GM12878 (cell line): ENCODE data around the gene GUCA1A. TPM values are rescaled to one million over a fixed set of nuclear protein-coding genes. Genes with fewer than 3 reads are reported as not detected.

ENCODE experiments used
- ATAC-seq: fragments of 200-7000 bp; cut with Tn5 transposase; 3 replicates; pipeline ENCODE4 v1.9.1; 2020; ENCODE audit warnings: mild to moderate bottlenecking, moderate library complexity
- BruUV-seq: library from RNA; stranded (reverse); fragments of 400-500 nt; replicated peaks from 2 replicates; lab custom pipeline; 2021; lab: Mats Ljungman, UMichigan
- CTCF ChIA-PET: fragments of 300-600 bp; sonication (Branson Sonifier 250); formaldehyde crosslinking; extraction: SDS; loops from one replicate; lab custom pipeline; 2021; ENCODE audit warnings: inconsistent platforms; lab: Yijun Ruan, JAX
- POLR2A ChIA-PET: fragments of 350-600 bp; formaldehyde crosslinking; extraction: SDS; loops from one replicate; lab custom pipeline; 2021; ENCODE audit warnings: inconsistent platforms; lab: Charles Lee
- RAD21 ChIA-PET: fragments of 300-600 bp; sonication (Branson Sonifier 250); formaldehyde crosslinking; loops from one replicate; lab custom pipeline; 2023; ENCODE audit warnings: antibody characterized with exemption; ENCODE audit not compliant: unreplicated experiment; lab: Charles Lee
- SMC1A ChIA-PET: fragments of 300-600 bp; sonication (Branson Sonifier 250); formaldehyde crosslinking; loops from one replicate; lab custom pipeline; 2023; ENCODE audit not compliant: unreplicated experiment, uncharacterized antibody; lab: Charles Lee
- DNase-seq: peaks from one replicate; pipeline ENCODE4 v3.0.0-alpha.2; 2011; ENCODE audit warnings: low read depth, low spot score
- FAIRE-seq: peaks from 3 replicates; lab custom pipeline; 2011; peaks lifted over from hg19 to GRCh38; lab: Jason Lieb, UNC
- H2AFZ ChIP-seq: 2 replicates; pipeline ENCODE4 v1.6.0; 2011; ENCODE audit warnings: low read depth, low read length, control low read depth; ENCODE audit not compliant: control insufficient read depth
- H3K27ac ChIP-seq: 2 replicates; pipeline ENCODE4 v1.5.1; 2011; ENCODE audit warnings: control low read depth; ENCODE audit not compliant: control insufficient read depth, insufficient read depth
- H3K27me3 ChIP-seq, 2 experiments: replicated peaks in 1 of 2; 2 replicates each; pipeline versions ENCODE4 v1.6.0 to v1.6.1; 2011; ENCODE audit warnings: low read length in 1 of 2; ENCODE audit not compliant: control insufficient read depth in 2 of 2, insufficient read depth in 2 of 2
- H3K36me3 ChIP-seq, 2 experiments: 2 replicates each; pipeline ENCODE4 v1.5.1; 2011; ENCODE audit warnings: low read length in 1 of 2; ENCODE audit not compliant: control insufficient read depth in 2 of 2, insufficient read depth in 2 of 2
- H3K4me1 ChIP-seq: 2 replicates; pipeline ENCODE4 v1.6.1; 2011; ENCODE audit warnings: mild to moderate bottlenecking, low read length, moderate library complexity, mixed read lengths; ENCODE audit not compliant: control insufficient read depth, insufficient read depth
- H3K4me2 ChIP-seq: 2 replicates; pipeline ENCODE4 v1.6.0; 2011; ENCODE audit warnings: control low read depth; ENCODE audit not compliant: control insufficient read depth, insufficient read depth
- H3K4me3 ChIP-seq: fragments of 200-600 bp; sonication (generic); 2 replicates; pipeline ENCODE4 v1.5.1; 2016
- H3K79me2 ChIP-seq: 2 replicates; pipeline ENCODE4 v1.6.0; 2011; ENCODE audit warnings: low read length; ENCODE audit not compliant: control insufficient read depth, insufficient read depth
- H3K9ac ChIP-seq: 2 replicates; pipeline ENCODE4 v1.8.0; 2011; ENCODE audit warnings: low read length, control low read depth, mixed read lengths; ENCODE audit not compliant: control insufficient read depth, insufficient read depth
- H3K9me3 ChIP-seq: replicated peaks from 3 replicates; pipeline ENCODE4 v1.5.1; 2011; ENCODE audit warnings: mild to moderate bottlenecking, low read length; ENCODE audit not compliant: control insufficient read depth, insufficient read depth
- H4K20me1 ChIP-seq: 2 replicates; pipeline ENCODE4 v1.6.0; 2011; ENCODE audit not compliant: control insufficient read depth, insufficient read depth
- GATAD2B ChIP-seq: fragments of 450-650 bp; conservative IDR thresholded peaks from 2 replicates; pipeline ENCODE4 v1.6.1; 2017; ENCODE audit warnings: low read depth, mild to moderate bottlenecking, moderate library complexity
- JUNB ChIP-seq: IDR thresholded peaks from 2 replicates; pipeline ENCODE4 v1.6.1; 2016; ENCODE audit warnings: antibody characterized with exemption, mild to moderate bottlenecking
- PML ChIP-seq: IDR thresholded peaks from 2 replicates; pipeline ENCODE4 v1.6.1; 2012; ENCODE audit warnings: low read length, inconsistent platforms
- RFX5 ChIP-seq: IDR thresholded peaks from 2 replicates; pipeline ENCODE4 v1.6.1; 2011; ENCODE audit warnings: low read depth, low read length, improper control_type of control experiment
- SMAD5 ChIP-seq: IDR thresholded peaks from 2 replicates; pipeline ENCODE4 v1.6.1; 2016; ENCODE audit warnings: antibody characterized with exemption, low read depth
- SMC3 ChIP-seq: IDR thresholded peaks from 2 replicates; pipeline ENCODE4 v1.6.1; 2011; ENCODE audit warnings: low read length, improper control_type of control experiment, borderline replicate concordance
- SREBF1 ChIP-seq: IDR thresholded peaks from 2 replicates; pipeline ENCODE4 v1.6.1; 2012; ENCODE audit warnings: mild to moderate bottlenecking, low read length
- TBL1XR1 ChIP-seq: IDR thresholded peaks from 2 replicates; pipeline ENCODE4 v1.6.1; 2012; ENCODE audit warnings: low read depth, low read length, improper control_type of control experiment
- ZNF384 ChIP-seq: IDR thresholded peaks from 2 replicates; pipeline ENCODE4 v1.6.1; 2012; ENCODE audit warnings: low read depth, mild to moderate bottlenecking, low read length, improper control_type of control experiment, borderline replicate concordance
- WGBS: methylation state at CpG from one replicate; pipeline ENCODE4 v1.1.6; 2016; ENCODE audit warnings: low lambda C conversion rate; ENCODE audit not compliant: insufficient replicate concordance, insufficient coverage; ENCODE audit errors: missing lambda C conversion rate; 5-methylcytosine and 5-hydroxymethylcytosine counted together
- in situ Hi-C: fragments of 300-500 bp; cut with MboI; formaldehyde crosslinking; loops from 9 replicates; pipeline ENCODE4 v1.14.3; 2018; ENCODE audit warnings: mixed read lengths
- intact Hi-C: fragments of 100-400 bp; cut with micrococcal nuclease; formaldehyde crosslinking; loops from one replicate; pipeline ENCODE4 v1.14.2; 2022; ENCODE audit not compliant: unreplicated experiment
- polyA plus RNA-seq, 11 experiments: library from polyadenylated mRNA; depleted of rRNA in 4 of 11; unstranded in 6 of 11; stranded (reverse) in 5 of 11; fragments of >200 nt; fragmentation: Nextera tagmentation in 4 of 11; fragmentation: Illumina TruSeq in 1 of 11; extraction: Ambion mirVana in 4 of 11; extraction: Trizol in 1 of 11; gene quantifications; 1 replicate in 1 of 11; 2 replicates in 10 of 11; pipeline versions ENCODE4 v1.2.1 to v1.2.3, GENCODE V29; 2011 to 2016; ENCODE audit warnings: inconsistent platforms in 2 of 11, missing spikeins in 2 of 11, low read depth in 1 of 11
- total RNA-seq, 4 experiments: library from RNA; depleted of rRNA in 3 of 4; stranded (reverse); fragments of >200 nt in 3 of 4; fragmentation: Illumina TruSeq in 1 of 4; extraction: Trizol in 1 of 4; gene quantifications; 2 replicates each; pipeline versions ENCODE4 v1.2.1 to v1.2.3, GENCODE V29; 2013 to 2021
- TF ChIP-seq, protein P1 (sequence below): fragments of 450-650 bp; IDR thresholded peaks from 2 replicates; pipeline ENCODE4 v1.6.1; 2017; ENCODE audit warnings: mild to moderate bottlenecking, moderate library complexity
- TF ChIP-seq, protein P2 (sequence below): IDR thresholded peaks from 2 replicates; pipeline ENCODE4 v1.6.1; 2011; ENCODE audit warnings: mild to moderate bottlenecking, low read depth, low read length, moderate library complexity; ENCODE audit not compliant: insufficient replicate concordance

GUCA1A gene
- total and polyA plus RNA-seq, 10 of the 15 experiments (the other 5 are each of a cell fraction or from before 2014, with no cell fraction given), result not detected

DNA sequence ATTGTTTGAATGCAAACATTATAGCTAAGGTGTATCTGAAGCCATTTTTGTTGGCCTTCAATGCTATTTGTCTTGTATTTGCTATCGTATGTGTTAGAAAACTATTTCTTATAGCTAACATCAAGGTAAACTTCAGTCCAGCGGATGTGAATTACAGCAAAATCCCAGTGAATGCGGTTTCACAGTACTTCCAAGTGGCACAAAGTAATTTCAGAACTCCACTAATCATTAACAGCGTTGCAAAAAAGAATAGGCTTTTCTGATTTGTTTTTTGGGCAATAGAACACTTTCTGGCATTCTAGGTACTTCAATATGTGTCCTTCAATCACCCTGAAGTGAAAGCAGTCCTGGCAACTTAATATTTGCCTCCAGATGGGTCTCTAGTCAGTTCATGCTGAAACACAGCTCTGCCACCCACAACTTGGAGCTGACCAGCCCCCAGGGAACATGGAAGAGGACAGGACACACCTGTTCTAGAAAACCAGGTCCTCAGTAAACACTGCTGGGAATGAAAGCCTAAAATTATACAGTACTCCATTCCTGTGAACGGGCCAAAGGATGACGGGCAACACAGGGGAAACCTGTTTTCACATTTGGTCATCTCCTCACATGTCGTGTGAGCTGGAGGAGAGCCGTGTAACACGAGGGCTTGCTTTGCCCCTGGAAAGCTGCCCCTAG lies 54.1 kb downstream of the GUCA1A start (continued):
- TF ChIP-seq, protein P1, sequence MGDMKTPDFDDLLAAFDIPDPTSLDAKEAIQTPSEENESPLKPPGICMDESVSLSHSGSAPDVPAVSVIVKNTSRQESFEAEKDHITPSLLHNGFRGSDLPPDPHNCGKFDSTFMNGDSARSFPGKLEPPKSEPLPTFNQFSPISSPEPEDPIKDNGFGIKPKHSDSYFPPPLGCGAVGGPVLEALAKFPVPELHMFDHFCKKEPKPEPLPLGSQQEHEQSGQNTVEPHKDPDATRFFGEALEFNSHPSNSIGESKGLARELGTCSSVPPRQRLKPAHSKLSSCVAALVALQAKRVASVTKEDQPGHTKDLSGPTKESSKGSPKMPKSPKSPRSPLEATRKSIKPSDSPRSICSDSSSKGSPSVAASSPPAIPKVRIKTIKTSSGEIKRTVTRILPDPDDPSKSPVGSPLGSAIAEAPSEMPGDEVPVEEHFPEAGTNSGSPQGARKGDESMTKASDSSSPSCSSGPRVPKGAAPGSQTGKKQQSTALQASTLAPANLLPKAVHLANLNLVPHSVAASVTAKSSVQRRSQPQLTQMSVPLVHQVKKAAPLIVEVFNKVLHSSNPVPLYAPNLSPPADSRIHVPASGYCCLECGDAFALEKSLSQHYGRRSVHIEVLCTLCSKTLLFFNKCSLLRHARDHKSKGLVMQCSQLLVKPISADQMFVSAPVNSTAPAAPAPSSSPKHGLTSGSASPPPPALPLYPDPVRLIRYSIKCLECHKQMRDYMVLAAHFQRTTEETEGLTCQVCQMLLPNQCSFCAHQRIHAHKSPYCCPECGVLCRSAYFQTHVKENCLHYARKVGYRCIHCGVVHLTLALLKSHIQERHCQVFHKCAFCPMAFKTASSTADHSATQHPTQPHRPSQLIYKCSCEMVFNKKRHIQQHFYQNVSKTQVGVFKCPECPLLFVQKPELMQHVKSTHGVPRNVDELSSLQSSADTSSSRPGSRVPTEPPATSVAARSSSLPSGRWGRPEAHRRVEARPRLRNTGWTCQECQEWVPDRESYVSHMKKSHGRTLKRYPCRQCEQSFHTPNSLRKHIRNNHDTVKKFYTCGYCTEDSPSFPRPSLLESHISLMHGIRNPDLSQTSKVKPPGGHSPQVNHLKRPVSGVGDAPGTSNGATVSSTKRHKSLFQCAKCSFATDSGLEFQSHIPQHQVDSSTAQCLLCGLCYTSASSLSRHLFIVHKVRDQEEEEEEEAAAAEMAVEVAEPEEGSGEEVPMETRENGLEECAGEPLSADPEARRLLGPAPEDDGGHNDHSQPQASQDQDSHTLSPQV, result no peak
- TF ChIP-seq ZNF384, result no peak
- TF ChIP-seq, all 136 proteins: peak for 0

DNA sequence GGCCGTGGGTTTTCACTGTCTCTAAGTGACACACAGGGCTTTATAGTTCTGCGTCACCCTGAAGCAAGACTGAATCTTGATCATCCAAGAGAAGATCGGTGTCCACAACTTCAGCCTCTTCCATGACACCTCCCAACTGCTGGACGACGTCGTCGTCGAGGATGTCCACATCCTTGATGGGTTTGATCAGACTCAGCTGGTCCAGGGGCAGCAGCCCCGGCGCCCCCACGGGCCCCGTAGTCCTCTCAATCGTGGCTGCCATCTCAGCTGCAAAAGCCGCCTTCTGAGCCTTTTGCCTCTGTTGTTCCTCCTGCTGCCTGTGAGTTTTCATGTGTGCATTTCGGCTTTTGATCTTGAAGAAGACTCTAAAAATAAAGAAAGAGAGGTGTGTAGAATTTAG lies 55.1 kb downstream of the GUCA1A start:
- Histone ChIP-seq H3K9ac (no peak overlapping the region), H3K27ac (no peak overlapping the region), H3K4me1 (no peaks in the 10 kb centered on the region; the same call in 1 of the 2 replicates), H3K79me2 (no peaks in the 10 kb centered on the region), H3K4me2 (no peak overlapping the region), H3K36me3 (no peaks in the 10 kb centered on the region), H3K4me3 (no peak overlapping the region), H2AFZ (no peak overlapping the region), H3K9me3 (no peaks in the 10 kb centered on the region), H4K20me1 (no peaks in the 10 kb centered on the region), H3K27me3 (no peaks in the 10 kb centered on the region)
- DNase-seq (no peak), ATAC-seq (no peak), FAIRE-seq (no peak)
- WGBS, result 90% methylated on average over 15 of the region's 15 CpGs
- CTCF ChIA-PET, result interaction anchor here (5.9 kb wide), 1 partner anchor 14 kb away, joined by 57 read pairs; no protein-coding TSS in a partner anchor
- in situ Hi-C loops, result no loop called here
- RAD21 ChIA-PET, result interaction anchor here (2.8 kb wide), 1 partner anchor 8 kb away, joined by 11 read pairs; no protein-coding TSS in a partner anchor
- BruUV-seq, result no TSS peak
- TF ChIP-seq PML, result no peak
- TF ChIP-seq SREBF1, result no peak
- TF ChIP-seq, protein P2, sequence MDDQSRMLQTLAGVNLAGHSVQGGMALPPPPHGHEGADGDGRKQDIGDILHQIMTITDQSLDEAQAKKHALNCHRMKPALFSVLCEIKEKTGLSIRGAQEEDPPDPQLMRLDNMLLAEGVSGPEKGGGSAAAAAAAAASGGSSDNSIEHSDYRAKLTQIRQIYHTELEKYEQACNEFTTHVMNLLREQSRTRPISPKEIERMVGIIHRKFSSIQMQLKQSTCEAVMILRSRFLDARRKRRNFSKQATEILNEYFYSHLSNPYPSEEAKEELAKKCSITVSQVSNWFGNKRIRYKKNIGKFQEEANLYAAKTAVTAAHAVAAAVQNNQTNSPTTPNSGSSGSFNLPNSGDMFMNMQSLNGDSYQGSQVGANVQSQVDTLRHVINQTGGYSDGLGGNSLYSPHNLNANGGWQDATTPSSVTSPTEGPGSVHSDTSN, result no peak
- TF ChIP-seq JUNB, result no peak
- TF ChIP-seq SMC3, result no peak
- TF ChIP-seq SMAD5, result no peak
- no peak for TF ChIP-seq RFX5
- no peak for TF ChIP-seq GATAD2B
- TF ChIP-seq TBL1XR1, result no peak
- POLR2A ChIA-PET, result no interaction called here
- intact Hi-C loops, result no loop called here
- SMC1A ChIA-PET, result interaction anchor here (0.9 to 6.1 kb wide), 3 partner anchors 8 to 91 kb away, joined by 3 to 49 read pairs (median 31); no protein-coding TSS in a partner anchor
